Measurements from ENCODE around the gene CPNE5. TPM values are rescaled to one million over a fixed set of nuclear protein-coding genes. Genes with fewer than 3 reads are reported as not detected.

CPNE5 gene
- total and polyA plus RNA-seq, 9 of the 15 experiments (the other 6 are each of a cell fraction or from before 2014, with no cell fraction given): 0.14 to 1.0 (median 0.46) TPM; not detected in 2

DNA sequence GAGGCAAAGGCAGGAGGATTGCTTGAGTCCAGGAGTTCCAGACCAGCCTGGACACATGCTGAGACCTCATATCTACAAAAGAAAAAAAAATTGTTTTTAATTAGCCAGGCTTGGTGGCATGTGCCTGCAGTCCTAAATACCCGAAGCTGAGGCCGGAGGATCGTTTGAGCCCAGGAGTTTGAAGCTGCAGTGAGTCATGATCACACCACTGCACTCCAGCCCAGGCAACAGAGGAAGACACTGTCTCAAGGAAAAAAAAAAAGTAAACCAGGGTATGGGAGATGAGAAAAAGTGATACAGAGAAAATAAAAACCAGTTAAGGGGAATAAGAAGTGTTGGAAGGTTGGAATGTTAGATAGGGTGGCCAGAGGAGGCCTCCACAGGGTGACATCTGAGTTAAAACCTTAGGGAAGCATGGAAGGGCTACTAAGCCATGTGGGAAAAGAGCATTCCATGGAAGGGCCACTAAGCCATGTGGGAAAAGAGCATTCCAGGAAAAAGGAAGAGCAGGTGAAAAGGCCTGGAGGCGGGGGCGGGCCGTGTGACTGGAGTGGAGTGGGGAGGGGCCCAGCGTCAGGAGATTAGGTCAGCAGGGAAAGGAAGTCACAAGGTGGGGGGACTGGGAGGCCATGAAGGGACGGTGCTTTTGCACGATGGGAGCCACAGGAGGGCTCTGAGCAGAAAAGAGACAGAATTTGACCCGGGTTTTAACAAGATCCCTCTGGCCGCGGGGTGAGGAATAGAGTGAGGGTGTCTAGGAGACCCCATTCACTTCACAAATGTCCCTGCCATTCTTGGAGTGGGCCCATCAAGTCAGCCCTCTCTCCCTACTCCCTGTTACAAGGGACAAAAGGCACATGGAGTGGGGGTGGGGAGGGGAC is 18.3 kb downstream of the CPNE5 start (continued):
- TF ChIP-seq, protein P1, sequence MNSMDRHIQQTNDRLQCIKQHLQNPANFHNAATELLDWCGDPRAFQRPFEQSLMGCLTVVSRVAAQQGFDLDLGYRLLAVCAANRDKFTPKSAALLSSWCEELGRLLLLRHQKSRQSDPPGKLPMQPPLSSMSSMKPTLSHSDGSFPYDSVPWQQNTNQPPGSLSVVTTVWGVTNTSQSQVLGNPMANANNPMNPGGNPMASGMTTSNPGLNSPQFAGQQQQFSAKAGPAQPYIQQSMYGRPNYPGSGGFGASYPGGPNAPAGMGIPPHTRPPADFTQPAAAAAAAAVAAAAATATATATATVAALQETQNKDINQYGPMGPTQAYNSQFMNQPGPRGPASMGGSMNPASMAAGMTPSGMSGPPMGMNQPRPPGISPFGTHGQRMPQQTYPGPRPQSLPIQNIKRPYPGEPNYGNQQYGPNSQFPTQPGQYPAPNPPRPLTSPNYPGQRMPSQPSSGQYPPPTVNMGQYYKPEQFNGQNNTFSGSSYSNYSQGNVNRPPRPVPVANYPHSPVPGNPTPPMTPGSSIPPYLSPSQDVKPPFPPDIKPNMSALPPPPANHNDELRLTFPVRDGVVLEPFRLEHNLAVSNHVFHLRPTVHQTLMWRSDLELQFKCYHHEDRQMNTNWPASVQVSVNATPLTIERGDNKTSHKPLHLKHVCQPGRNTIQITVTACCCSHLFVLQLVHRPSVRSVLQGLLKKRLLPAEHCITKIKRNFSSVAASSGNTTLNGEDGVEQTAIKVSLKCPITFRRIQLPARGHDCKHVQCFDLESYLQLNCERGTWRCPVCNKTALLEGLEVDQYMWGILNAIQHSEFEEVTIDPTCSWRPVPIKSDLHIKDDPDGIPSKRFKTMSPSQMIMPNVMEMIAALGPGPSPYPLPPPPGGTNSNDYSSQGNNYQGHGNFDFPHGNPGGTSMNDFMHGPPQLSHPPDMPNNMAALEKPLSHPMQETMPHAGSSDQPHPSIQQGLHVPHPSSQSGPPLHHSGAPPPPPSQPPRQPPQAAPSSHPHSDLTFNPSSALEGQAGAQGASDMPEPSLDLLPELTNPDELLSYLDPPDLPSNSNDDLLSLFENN (IDR thresholded peaks at IDR 0.05; ENCODE audit: low read depth in 2 of 2, low read length in 2 of 2): no peak
- no peak for TF ChIP-seq ZNF583 (CRISPR knock-in tag; IDR thresholded peaks at IDR 0.05)
- TF ChIP-seq EZH2 (IDR thresholded peaks at IDR 0.05; ENCODE audit: borderline replicate concordance, low read depth, low read length): no peak
- TF ChIP-seq, protein P2, sequence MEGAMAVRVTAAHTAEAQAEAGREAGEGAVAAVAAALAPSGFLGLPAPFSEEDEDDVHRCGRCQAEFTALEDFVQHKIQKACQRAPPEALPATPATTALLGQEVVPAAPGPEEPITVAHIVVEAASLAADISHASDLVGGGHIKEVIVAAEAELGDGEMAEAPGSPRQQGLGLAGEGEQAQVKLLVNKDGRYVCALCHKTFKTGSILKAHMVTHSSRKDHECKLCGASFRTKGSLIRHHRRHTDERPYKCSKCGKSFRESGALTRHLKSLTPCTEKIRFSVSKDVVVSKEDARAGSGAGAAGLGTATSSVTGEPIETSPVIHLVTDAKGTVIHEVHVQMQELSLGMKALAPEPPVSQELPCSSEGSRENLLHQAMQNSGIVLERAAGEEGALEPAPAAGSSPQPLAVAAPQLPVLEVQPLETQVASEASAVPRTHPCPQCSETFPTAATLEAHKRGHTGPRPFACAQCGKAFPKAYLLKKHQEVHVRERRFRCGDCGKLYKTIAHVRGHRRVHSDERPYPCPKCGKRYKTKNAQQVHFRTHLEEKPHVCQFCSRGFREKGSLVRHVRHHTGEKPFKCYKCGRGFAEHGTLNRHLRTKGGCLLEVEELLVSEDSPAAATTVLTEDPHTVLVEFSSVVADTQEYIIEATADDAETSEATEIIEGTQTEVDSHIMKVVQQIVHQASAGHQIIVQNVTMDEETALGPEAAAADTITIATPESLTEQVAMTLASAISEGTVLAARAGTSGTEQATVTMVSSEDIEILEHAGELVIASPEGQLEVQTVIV (CRISPR knock-in tag; IDR thresholded peaks at IDR 0.05; ENCODE audit: borderline replicate concordance): no peak; the same call in 1 of the 2 replicates
- TF ChIP-seq, protein P3, sequence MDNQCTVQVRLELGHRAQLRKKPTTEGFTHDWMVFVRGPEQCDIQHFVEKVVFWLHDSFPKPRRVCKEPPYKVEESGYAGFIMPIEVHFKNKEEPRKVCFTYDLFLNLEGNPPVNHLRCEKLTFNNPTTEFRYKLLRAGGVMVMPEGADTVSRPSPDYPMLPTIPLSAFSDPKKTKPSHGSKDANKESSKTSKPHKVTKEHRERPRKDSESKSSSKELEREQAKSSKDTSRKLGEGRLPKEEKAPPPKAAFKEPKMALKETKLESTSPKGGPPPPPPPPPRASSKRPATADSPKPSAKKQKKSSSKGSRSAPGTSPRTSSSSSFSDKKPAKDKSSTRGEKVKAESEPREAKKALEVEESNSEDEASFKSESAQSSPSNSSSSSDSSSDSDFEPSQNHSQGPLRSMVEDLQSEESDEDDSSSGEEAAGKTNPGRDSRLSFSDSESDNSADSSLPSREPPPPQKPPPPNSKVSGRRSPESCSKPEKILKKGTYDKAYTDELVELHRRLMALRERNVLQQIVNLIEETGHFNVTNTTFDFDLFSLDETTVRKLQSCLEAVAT (IDR thresholded peaks at IDR 0.05): peak; percentile 58 to 81; a peak in 1 of 4 replicates
- TF ChIP-seq, protein P4, sequence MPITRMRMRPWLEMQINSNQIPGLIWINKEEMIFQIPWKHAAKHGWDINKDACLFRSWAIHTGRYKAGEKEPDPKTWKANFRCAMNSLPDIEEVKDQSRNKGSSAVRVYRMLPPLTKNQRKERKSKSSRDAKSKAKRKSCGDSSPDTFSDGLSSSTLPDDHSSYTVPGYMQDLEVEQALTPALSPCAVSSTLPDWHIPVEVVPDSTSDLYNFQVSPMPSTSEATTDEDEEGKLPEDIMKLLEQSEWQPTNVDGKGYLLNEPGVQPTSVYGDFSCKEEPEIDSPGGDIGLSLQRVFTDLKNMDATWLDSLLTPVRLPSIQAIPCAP (CRISPR knock-in tag; IDR thresholded peaks at IDR 0.05; ENCODE audit: borderline replicate concordance): no peak
- TF ChIP-seq POLR2AphosphoS2 (IDR thresholded peaks at IDR 0.05; ENCODE audit: low read length): no peak
- TF ChIP-seq, protein P5, sequence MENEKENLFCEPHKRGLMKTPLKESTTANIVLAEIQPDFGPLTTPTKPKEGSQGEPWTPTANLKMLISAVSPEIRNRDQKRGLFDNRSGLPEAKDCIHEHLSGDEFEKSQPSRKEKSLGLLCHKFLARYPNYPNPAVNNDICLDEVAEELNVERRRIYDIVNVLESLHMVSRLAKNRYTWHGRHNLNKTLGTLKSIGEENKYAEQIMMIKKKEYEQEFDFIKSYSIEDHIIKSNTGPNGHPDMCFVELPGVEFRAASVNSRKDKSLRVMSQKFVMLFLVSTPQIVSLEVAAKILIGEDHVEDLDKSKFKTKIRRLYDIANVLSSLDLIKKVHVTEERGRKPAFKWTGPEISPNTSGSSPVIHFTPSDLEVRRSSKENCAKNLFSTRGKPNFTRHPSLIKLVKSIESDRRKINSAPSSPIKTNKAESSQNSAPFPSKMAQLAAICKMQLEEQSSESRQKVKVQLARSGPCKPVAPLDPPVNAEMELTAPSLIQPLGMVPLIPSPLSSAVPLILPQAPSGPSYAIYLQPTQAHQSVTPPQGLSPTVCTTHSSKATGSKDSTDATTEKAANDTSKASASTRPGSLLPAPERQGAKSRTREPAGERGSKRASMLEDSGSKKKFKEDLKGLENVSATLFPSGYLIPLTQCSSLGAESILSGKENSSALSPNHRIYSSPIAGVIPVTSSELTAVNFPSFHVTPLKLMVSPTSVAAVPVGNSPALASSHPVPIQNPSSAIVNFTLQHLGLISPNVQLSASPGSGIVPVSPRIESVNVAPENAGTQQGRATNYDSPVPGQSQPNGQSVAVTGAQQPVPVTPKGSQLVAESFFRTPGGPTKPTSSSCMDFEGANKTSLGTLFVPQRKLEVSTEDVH (IDR thresholded peaks at IDR 0.05; ENCODE audit: low read depth, partially characterized antibody): peak; percentile 51
